Thyroid gland (tissue), 4 donors: ENCODE measurements around the gene TLR2. TPM values are rescaled to one million over a fixed set of nuclear protein-coding genes. Genes with fewer than 3 reads are reported as not detected.

Experiments used
- DNase-seq, 2 donors: peaks; one replicate each; pipeline ENCODE4 v3.0.0-alpha.2; 2019
- H3K27ac ChIP-seq, 3 donors: fragments of 200-600 bp; sonication (generic); 1 replicate in 2 of 3; 2 replicates in 1 of 3; pipeline ENCODE4 v1.5.1; 2016 to 2019; ENCODE audit warnings: mild to moderate bottlenecking in 1 of 3, moderate library complexity in 1 of 3
- H3K27me3 ChIP-seq: fragments of 200-600 bp; sonication (generic); one replicate; pipeline ENCODE4 v1.5.1; 2019
- H3K36me3 ChIP-seq, 2 donors: fragments of 200-600 bp; sonication (generic); one replicate each; pipeline ENCODE4 v1.5.1; 2016 to 2019
- H3K4me1 ChIP-seq, 2 donors: fragments of 200-600 bp; sonication (generic); one replicate each; pipeline ENCODE4 v1.5.1; 2017 to 2019
- H3K4me3 ChIP-seq, 3 donors: fragments of 200-600 bp; sonication (generic); replicated peaks in 1 of 3; 1 replicate in 2 of 3; 2 replicates in 1 of 3; pipeline ENCODE4 v1.5.1; 2016; ENCODE audit warnings: mild to moderate bottlenecking in 1 of 3
- H3K9me3 ChIP-seq: fragments of 200-600 bp; sonication (generic); one replicate; pipeline ENCODE4 v1.5.1; 2017
- POLR2A ChIP-seq, 2 donors: fragments of 450-650 bp; IDR thresholded peaks; one replicate each; pipeline ENCODE4 v1.6.1; 2017; ENCODE audit warnings: antibody characterized with exemption in 2 of 2, mild to moderate bottlenecking in 2 of 2, moderate library complexity in 1 of 2
- WGBS, 2 donors: methylation state at CpG; one replicate each; pipeline ENCODE4 v1.1.5; 2017; 5-methylcytosine and 5-hydroxymethylcytosine counted together
- intact Hi-C: fragments of 100-400 bp; cut with DNase I; formaldehyde crosslinking; loops from one replicate; pipeline ENCODE4 v1.15.1; 2023
- total RNA-seq, 4 donors: library from RNA; depleted of rRNA; stranded (reverse); fragments of >200 nt; gene quantifications; one replicate each; pipeline ENCODE4 v1.2.3, GENCODE V29; 2016
- TF ChIP-seq, protein P1 (sequence below), 6 experiments: fragments of 200-600 bp in 3 of 6; fragments of 450-650 bp in 3 of 6; sonication (generic) in 3 of 6; IDR thresholded peaks; one replicate each; pipeline ENCODE4 v1.5.1; 2016 to 2019; ENCODE audit warnings: antibody characterized with exemption in 6 of 6, mild to moderate bottlenecking in 2 of 6, inconsistent platforms in 1 of 6, moderate library complexity in 1 of 6

Gene TLR2
- total RNA-seq, 4 donors from 2014 or later = 5.5 to 9.9 (median 7.7) TPM

GRCh38 chr4:153638999-153639398 is 45.1 kb upstream of the TLR2 start:
- Histone ChIP-seq H3K36me3 (peaks cover 0 to 13% of the 10 kb centered on the region in 2 donors), H3K27me3 (no peaks in the 10 kb centered on the region), H3K4me3 (no peak overlapping the region), H3K4me1 (no peaks in the 10 kb centered on the region), H3K27ac (no peak overlapping the region), H3K9me3 (no peaks in the 10 kb centered on the region)
- intact Hi-C loops = loop anchor here (5.0 kb wide), 1 partner anchor 108 kb away; no protein-coding TSS in a partner anchor
- DNase-seq = no peak
- WGBS, 2 donors = 96 to 100% methylated on average over 3 of the region's 3 CpGs
- TF ChIP-seq POLR2A (IDR thresholded peaks at IDR 0.05) = no peak
- TF ChIP-seq, protein P1, sequence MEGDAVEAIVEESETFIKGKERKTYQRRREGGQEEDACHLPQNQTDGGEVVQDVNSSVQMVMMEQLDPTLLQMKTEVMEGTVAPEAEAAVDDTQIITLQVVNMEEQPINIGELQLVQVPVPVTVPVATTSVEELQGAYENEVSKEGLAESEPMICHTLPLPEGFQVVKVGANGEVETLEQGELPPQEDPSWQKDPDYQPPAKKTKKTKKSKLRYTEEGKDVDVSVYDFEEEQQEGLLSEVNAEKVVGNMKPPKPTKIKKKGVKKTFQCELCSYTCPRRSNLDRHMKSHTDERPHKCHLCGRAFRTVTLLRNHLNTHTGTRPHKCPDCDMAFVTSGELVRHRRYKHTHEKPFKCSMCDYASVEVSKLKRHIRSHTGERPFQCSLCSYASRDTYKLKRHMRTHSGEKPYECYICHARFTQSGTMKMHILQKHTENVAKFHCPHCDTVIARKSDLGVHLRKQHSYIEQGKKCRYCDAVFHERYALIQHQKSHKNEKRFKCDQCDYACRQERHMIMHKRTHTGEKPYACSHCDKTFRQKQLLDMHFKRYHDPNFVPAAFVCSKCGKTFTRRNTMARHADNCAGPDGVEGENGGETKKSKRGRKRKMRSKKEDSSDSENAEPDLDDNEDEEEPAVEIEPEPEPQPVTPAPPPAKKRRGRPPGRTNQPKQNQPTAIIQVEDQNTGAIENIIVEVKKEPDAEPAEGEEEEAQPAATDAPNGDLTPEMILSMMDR (IDR thresholded peaks at IDR 0.05) = no peak

- WGBS, 2 donors = 77 to 82% methylated on average over 22 to 23 of the region's 23 CpGs
- intact Hi-C loops = loop anchor here (5.0 kb wide), 1 partner anchor 107 kb away; no protein-coding TSS in a partner anchor
These were observed 44.0 kb upstream of the TLR2 start for GRCh38 chr4:153639833-153640802.

GRCh38 chr4:153641532-153641931 is 42.5 kb upstream of the TLR2 start:
- no peak overlapping the region for H3K27ac ChIP-seq
- peaks cover 0 to 3% of the 10 kb centered on the region in 2 donors for H3K36me3 ChIP-seq
- DNase-seq = no peak
- no peaks in the 10 kb centered on the region for H3K9me3 ChIP-seq
- TF ChIP-seq POLR2A (IDR thresholded peaks at IDR 0.05) = no peak
- TF ChIP-seq, protein P1 (IDR thresholded peaks at IDR 0.05) = no peak
- H3K4me1 ChIP-seq = no peaks in the 10 kb centered on the region
- no peak overlapping the region for H3K4me3 ChIP-seq
- no peaks in the 10 kb centered on the region for H3K27me3 ChIP-seq
- intact Hi-C loops = no loop called here
- WGBS, 2 donors = 81 to 85% methylated on average over 7 of the region's 7 CpGs

More at GRCh38 chr4:153639833-153640802, 44.0 kb upstream of the TLR2 start:
- H3K36me3 ChIP-seq = peaks cover 0 to 13% of the 10 kb centered on the region in 2 donors
- no peaks in the 10 kb centered on the region for H3K9me3 ChIP-seq
- H3K27ac ChIP-seq = no peak overlapping the region
- H3K4me1 ChIP-seq = no peaks in the 10 kb centered on the region
- H3K4me3 ChIP-seq = no peak overlapping the region
- TF ChIP-seq, protein P1 (IDR thresholded peaks at IDR 0.05) = no peak
- no peak for TF ChIP-seq POLR2A (IDR thresholded peaks at IDR 0.05)
- DNase-seq = no peak
- no peaks in the 10 kb centered on the region for H3K27me3 ChIP-seq

DNA sequence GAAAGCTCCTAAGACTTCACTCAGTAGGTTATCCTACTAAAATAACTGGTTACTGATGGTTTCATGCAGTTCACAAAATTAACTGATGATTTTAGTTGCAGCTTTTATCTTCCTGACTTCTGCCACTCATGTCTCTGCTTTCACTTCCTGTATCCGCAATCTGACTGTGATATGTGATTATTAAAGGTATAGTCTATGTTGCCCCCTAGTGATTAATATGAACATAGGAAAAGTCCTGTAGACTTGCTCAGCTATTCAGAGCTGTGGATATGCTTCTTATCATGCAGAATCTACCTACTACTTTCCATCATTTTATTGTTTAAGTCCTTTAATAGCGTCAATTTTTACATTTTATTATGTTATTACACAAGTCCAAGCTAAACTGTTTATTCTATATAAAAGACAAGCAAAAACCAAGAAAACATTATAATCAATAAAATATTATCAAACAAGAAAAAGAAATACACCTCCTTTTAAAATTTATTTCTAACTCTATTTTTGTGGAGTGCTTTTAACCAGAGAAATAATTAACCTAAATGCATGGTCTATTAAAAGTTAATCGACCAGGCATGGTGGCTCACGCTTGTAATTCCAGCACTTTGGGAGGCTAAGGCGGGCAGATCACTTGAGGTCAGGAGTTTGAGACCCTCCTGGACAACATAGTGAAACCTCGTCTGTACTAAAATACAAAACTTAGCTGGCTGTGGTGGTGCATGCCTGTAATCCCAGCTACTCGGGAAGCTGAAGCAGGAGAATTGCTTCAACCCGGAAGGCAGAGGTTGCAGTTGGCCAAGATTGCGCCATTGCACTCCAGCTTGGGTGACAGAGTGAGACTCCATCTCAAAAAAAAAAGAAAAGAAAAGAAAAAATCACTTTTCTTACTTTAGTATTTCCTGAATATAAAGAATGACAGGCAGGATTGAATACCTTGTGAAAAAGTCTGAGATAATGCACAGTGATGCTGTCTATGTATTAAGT is 40.4 kb upstream of the TLR2 start:
- H3K27ac ChIP-seq = no peak overlapping the region
- H3K27me3 ChIP-seq = no peaks in the 10 kb centered on the region
- DNase-seq = no peak
- H3K36me3 ChIP-seq = no peaks in the 10 kb centered on the region
- 85 to 88% methylated on average over 9 of the region's 9 CpGs for WGBS, 2 donors
- H3K4me1 ChIP-seq = no peaks in the 10 kb centered on the region
- TF ChIP-seq, protein P1 (IDR thresholded peaks at IDR 0.05) = peak in 5 of 6 experiments; percentile 2 to 58 (median 39)
- TF ChIP-seq POLR2A (IDR thresholded peaks at IDR 0.05) = no peak
- H3K9me3 ChIP-seq = no peaks in the 10 kb centered on the region
- intact Hi-C loops = no loop called here
- no peak overlapping the region for H3K4me3 ChIP-seq
